ENCODE data around the gene RMC1.

Gene RMC1

GRCh38 chr18:23578067-23578701 is 74.9 kb downstream of the RMC1 start:
- ChIA-PET POLR2A (no interaction called here), CTCF (interaction anchor here (1.6 to 4.8 kb wide), 3 partner anchors 10 to 125 kb away, joined by 5 to 24 read pairs (median 9); no protein-coding TSS in a partner anchor)
- DNase-seq (ENCODE audit: low read depth, low spot score) = no peak
- no peak overlapping the region for H3K4me3 ChIP-seq (ENCODE audit: low read depth, low read length)
- TF ChIP-seq CTCF (IDR thresholded peaks at IDR 0.05; ENCODE audit: insufficient read depth, low read length, missing control alignments) = no peak

GRCh38 chr18:23578891-23579653 is 75.8 kb downstream of the RMC1 start:
- no peak for DNase-seq (ENCODE audit: low read depth, low spot score)
- H3K4me3 ChIP-seq (ENCODE audit: low read depth, low read length) = no peak overlapping the region
- POLR2A ChIA-PET = no interaction called here
- CTCF ChIA-PET = interaction anchor here (0.8 to 4.8 kb wide), 5 partner anchors 9 to 168 kb away, joined by 3 to 24 read pairs (median 5); no protein-coding TSS in a partner anchor
- TF ChIP-seq CTCF (IDR thresholded peaks at IDR 0.05; ENCODE audit: insufficient read depth, low read length, missing control alignments) = no peak

- H3K4me3 ChIP-seq (ENCODE audit: low read depth, low read length) = no peak overlapping the region
- ChIA-PET CTCF (interaction anchor here (1.1 to 4.8 kb wide), 5 partner anchors 41 to 122 kb away, joined by 3 to 24 read pairs (median 6); no protein-coding TSS in a partner anchor), POLR2A (no interaction called here)
- DNase-seq (ENCODE audit: low read depth, low spot score) = no peak
- TF ChIP-seq CTCF (IDR thresholded peaks at IDR 0.05; ENCODE audit: insufficient read depth, low read length, missing control alignments) = no peak
Observed at GRCh38 chr18:23580677-23581367, 77.5 kb downstream of the RMC1 start.

Data from AG04449 (cell line).